ENCODE results near the gene FAM163B.

FAM163B gene

GRCh38 chr9:133615606-133616188 is 6.5 kb upstream of the FAM163B start:
- no peak for DNase-seq

DNA sequence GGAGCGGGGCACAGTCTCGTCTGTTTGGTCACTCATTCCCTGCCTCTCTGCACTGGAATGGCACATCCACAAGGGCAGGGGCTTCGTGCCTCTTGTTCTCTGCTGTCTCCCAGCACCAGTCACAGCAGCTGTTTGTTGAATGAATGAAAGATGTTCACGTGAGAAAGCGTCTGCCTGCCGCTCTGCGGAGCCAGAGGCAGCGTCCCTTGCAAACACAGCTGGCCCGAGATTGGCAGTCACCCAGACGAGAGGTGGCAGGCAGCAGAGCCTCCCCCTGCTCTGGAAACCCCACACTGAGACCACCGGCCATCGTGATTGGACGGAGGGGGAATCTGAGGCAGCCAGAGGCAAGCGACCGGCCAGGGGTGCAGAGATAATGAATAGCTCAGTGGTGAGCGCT is 6.0 kb upstream of the FAM163B start:
- DNase-seq, result no peak

DNA sequence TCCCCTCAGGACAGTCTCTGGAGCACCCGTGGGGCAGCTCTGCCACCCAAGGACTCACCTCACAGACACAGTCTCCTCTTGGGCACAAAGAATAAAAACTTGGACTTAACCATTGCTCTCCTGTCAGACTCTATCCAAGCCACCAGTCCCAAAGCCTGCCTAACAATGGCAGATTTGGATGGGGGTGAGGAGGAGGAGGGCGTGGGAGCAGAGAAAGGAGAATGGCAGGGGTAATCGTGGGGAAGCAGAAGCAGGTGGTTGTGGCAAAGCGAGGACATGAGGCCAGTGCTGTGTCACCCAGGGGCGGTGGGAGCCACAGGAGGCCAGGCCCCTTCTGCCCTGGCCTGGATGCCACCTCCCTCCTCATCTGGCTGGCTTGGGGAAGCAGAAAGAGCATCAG is 5.5 kb upstream of the FAM163B start:
- DNase-seq, result no peak

- DNase-seq, result no peak
Measured at GRCh38 chr9:133614056-133614455, 4.9 kb upstream of the FAM163B start.

DNA sequence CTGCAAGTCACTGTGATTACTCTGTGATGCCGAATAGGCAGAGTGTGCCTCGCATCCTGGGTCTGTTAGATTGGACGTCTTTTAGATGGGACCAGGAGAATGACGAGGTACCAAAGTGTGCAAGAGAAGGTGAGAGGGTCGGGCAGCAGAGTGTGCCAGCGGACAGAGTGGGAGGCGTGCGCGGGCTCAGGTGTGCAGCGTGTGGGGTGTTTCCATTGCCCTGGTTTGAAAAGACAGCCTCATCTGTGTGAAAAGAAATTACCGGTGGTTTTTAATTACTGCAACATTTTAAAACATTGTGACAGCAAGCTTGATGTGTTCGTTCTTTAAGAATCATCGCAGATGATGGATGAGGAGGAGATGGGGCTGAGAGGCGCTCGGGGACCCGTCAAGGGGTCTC is 4.2 kb upstream of the FAM163B start:
- no peak for DNase-seq

DNA sequence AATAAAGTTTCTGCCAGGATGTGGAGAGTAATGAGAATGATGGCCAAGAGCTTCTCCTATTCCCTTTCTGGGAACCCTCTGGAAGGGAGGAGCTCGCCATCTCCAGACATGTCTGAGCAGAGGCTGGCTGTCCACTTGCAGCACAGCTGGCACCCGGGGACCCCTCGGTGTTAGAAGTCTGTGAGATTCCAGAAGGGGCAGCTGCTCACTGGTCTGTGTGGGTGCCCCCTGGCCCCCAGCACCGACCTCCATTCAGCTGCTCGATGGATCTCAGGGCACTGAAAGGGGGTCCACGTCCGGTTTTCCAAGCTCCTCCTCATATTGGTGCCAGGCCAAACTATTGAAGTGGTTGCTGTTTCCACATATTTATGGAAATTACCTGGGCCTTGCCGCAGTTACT is 3.6 kb upstream of the FAM163B start:
- no peak for DNase-seq

- no peak for DNase-seq
Measured at GRCh38 chr9:133612051-133612450, 2.9 kb upstream of the FAM163B start.

DNA sequence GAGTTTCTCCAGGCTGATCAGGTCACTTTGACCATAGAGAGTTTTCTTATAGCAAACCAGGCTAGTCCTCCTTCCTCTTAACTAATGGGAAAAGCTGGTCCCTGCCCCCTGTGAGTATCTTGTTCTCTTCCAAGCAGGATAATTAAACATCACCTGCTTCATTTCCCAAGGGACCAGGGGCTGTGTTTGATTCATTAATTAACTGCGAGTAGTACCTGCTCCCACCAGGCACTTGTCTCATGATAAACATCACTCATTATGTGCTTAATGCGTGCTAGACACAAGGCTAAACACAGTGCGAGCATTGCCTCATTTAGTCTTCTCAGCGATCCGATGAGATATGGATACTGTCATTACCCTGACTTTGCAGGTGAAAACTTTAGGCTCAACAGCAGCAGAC is 1.7 kb upstream of the FAM163B start:
- DNase-seq, result no peak

DNA sequence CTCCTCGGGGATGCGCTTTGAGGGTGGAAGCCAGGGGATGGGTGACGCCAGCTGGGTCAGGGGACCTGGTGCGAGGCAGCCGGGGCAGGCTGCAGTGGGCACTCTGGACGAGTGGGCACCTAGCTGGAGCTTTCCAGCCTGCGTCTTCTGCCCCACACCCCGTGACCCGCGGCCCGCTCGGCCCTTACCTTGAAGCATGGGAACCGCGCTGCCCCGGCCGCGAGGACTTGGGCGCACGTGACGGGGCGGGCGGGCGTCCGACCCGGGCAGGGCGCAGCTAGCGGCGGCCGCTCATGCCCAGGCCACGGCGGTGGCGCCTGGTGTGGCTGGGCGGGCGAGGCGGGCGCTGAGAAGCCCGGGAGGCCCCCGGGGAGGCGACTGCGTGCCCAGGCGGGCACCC is 300 bp downstream of the FAM163B start:
- no peak for DNase-seq

GRCh38 chr9:133608382-133608781 is 807 bp downstream of the FAM163B start:
- no peak for DNase-seq

GRCh38 chr9:133607976-133608375 is 1.2 kb downstream of the FAM163B start:
- DNase-seq, result no peak

- no peak for DNase-seq
Measured at GRCh38 chr9:133607381-133607780, 1.8 kb downstream of the FAM163B start.

GRCh38 chr9:133606708-133607025 is 2.5 kb downstream of the FAM163B start:
- no peak for DNase-seq

DNA sequence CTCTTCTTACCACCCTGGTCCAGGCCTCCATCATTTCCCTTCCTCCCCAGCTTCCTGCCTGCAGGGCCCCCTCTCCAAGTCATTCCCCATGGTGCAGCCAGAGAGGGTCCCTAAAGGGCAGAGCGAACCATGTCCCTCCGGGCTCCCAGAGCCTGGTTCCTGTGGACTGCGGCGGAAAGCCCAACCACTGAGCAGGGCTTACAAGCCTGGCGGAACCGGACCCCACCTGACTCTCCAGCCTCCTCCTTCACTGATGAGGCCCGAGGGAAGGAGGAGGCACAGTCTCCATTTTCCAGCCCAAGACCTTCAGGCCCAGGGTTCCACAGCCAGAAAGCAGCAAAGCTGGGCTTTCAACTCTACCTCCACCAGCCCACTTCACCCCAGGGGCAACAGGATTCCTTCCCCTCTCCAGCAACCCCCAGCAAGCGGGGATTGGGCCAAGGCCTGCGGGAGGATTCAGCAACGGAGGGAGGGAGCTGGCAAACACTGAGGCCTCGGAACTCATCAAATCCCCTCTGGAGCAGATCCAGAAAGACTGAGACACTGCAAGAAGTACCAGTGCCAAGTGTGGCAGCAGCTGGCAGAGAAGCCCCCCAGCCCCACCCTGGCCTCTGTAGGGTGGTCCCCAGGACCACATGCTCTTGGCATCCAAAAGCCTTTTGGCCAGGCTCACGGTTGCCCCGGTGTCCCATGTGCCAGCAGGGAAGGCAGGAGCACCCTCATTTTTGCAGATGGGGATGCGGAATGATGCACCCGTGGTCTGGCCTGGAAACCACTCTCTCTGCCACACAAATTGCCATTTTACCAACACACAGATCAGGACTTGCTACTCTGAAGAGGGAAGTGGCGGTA is 3.1 kb downstream of the FAM163B start:
- DNase-seq, result no peak

GRCh38 chr9:133605446-133605845 is 3.7 kb downstream of the FAM163B start:
- no peak for DNase-seq

DNA sequence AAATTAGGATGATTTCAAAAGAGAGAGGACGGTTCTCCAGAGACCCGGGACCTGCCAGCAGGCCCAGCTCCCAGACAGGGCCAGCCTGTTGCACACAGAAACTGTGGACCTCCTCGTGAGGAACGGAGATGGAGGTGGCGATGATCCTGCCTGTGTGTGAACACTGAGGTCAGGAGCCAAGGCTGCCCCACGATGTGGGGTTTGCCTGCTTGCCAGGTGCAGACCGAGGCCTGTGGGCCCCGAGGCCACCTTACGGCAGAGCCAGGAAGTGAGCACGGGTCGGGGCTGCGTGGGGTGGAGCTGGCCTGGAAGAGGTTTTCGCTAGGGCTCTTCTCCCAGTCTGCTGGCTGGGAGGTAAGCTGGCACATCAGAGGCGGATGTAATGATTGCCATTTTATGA is 4.3 kb downstream of the FAM163B start:
- no peak for DNase-seq

DNA sequence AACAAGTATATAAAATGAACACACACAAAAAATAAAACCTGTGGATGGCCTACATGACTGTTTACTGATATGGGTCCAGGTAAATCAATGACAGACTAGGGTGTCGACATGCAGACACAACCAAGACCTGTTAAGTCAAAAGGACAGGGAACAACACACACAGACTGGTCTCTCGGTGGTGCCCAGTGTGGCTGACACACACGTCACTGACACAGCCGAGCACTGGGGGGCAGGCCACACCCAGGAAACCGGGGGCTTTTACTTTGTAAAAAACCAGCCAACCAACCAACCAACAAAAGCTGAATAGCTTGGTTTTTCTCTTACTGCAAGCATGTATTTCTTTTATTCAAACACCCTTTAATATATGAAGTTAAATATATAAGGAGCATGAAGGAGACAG is 5.0 kb downstream of the FAM163B start:
- peak in 1 of 2 donors; percentile 29 for DNase-seq

DNA sequence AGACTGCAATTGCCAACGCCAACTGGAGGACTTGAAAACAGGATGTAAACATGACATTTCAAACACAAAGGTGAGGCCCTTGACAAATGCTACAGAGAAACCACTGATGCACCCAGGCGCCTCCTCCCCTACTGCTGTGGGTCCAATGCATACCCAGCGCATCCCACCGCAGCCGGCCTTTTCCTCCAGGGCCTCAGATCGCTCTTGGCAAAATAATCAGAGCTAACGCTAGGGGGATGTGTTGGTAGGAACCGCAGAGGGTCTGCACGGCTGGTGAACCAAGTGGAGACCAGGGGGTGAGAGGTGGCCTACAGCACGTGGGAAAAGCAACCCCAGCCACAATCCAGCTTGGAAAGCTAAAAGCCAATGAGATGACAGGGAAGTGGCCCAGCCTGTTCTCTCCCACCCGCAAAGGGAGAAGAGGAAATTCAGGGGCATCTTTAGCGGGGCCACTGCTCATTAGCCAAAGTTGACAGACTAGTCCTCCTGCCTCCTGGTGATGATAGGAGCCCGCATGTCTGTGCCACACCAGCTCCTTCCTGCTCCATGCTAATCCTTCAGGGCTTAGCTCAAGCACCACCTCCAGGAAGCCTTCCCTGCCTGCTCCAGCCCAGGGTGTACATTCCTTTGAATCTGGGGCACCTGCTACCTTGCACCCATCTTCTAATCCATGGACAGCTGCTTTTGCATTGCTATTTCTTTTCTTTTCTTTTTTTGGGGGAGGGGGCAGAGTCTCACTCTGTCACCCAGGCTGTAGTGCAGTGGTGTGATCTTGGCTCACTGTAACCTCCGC is 5.9 kb downstream of the FAM163B start:
- no peak for DNase-seq

DNA sequence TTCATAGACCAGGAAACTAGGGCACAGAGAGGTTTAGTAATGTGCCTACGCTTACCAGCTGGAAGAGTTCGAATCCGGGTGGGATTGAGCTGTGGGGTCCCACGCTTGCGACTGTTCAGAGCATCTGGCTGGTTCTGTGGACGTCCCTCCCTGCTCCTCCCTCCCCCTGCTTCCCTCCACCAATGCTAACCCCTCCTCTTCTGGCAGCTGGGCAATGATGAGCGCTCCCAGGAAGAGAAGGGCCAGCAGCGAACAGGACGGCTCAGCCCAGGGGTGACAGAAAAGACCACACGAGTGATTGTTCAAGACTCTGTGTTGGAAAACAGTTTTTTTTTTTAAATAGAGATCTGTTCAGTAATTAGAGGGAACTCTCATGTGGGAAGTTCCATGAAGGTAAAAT is 6.9 kb downstream of the FAM163B start:
- no peak for DNase-seq

GRCh38 chr9:133601746-133602145 is 7.4 kb downstream of the FAM163B start:
- no peak for DNase-seq

DNA sequence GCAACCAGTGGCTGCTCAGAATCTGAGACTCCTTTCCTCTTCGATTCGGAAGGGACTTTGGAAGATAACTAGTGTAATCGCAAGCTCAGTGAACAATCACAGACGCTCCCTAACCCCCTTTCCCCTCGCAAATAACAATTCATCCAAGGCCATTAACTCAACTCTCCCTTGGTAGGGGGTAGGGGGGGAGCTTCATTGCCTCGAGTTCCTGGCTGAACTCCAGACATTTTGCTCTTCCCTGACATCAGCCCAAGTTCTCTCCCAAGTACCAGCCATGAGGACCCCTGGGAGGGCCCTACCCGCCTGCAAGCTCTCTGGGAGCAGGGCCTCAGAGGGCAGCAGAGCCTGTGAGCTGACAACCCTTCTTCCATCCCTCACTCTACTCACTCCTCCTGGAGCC is 8.4 kb downstream of the FAM163B start:
- DNase-seq, result no peak

- no peak for DNase-seq
Measured at GRCh38 chr9:133599470-133600173, 9.6 kb downstream of the FAM163B start.

DNA sequence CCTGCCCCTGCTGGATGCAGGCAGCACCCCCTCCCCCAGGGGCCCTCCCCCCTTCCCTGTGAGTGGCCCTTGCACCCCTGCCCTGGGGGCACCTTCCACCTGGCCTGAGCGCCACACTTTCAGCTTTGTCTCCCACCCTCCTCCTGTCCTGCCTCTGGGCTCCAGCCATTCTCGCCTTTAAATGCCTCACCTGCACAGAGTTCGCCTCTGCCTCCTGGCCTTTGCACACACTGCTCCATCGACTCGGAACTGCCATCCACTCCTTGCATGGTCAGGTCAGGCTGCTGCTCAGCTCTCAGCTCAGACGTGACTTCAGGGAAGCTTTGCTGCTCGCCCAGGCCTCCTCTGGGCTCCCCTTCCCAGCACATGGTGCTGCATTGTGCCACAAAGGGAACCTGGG is 10.2 kb downstream of the FAM163B start:
- no peak for DNase-seq

Measured in CD4-positive, alpha-beta T cell treated with Interleukin-4 for 1 hour (primary cell).